ENCODE data around the gene NCKAP5. TPM values are rescaled to one million over a fixed set of nuclear protein-coding genes. Genes with fewer than 3 reads are reported as not detected.
"Not testable (repeated sequence)": the region's sequence is repeated elsewhere in the genome, so short reads cannot be mapped to it uniquely, and the experiment has no call there.

The NCKAP5 gene
- total RNA-seq, 2 donors from 2014 or later: 0.78 to 2.6 TPM

DNA sequence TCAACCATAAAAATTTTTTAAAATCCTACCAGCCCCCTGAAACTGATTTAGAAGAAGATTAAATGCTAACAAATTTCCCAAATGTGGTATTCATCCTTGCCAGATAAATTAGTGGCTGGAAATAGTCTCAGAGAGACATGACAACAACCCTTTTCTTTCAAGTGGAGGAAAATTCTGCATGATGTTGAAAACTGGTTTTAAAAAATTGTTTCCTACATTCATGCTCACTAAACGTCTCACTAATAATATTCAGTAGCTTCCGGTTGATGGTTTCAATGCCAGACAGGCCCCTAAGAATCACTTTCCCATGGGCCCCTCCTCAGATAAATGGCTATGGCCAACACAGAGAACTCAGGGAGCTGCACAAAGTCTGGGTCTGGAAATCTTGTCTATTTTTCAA lies 43.2 kb downstream of the NCKAP5 start:
- H3K4me3 ChIP-seq: no peak overlapping the region
- intact Hi-C loops (cut with DNase I): no loop called here
- TF ChIP-seq, protein P1, sequence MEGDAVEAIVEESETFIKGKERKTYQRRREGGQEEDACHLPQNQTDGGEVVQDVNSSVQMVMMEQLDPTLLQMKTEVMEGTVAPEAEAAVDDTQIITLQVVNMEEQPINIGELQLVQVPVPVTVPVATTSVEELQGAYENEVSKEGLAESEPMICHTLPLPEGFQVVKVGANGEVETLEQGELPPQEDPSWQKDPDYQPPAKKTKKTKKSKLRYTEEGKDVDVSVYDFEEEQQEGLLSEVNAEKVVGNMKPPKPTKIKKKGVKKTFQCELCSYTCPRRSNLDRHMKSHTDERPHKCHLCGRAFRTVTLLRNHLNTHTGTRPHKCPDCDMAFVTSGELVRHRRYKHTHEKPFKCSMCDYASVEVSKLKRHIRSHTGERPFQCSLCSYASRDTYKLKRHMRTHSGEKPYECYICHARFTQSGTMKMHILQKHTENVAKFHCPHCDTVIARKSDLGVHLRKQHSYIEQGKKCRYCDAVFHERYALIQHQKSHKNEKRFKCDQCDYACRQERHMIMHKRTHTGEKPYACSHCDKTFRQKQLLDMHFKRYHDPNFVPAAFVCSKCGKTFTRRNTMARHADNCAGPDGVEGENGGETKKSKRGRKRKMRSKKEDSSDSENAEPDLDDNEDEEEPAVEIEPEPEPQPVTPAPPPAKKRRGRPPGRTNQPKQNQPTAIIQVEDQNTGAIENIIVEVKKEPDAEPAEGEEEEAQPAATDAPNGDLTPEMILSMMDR (IDR thresholded peaks at IDR 0.05): no peak
- no peak for TF ChIP-seq POLR2A (IDR thresholded peaks at IDR 0.05)
- H3K27me3 ChIP-seq: no peaks in the 10 kb centered on the region
- H3K36me3 ChIP-seq (replicated peaks in 1 of 2; ENCODE audit: insufficient read depth in 1 of 2, low read depth in 2 of 2): no peaks in the 10 kb centered on the region
- H3K9me3 ChIP-seq: no peaks in the 10 kb centered on the region
- DNase-seq (no peak), ATAC-seq (no peak)
- 66 to 77% methylated on average over 2 of the region's 2 CpGs for WGBS, 2 donors
- H3K4me1 ChIP-seq: no peaks in the 10 kb centered on the region
- no peak overlapping the region for H3K27ac ChIP-seq

DNA sequence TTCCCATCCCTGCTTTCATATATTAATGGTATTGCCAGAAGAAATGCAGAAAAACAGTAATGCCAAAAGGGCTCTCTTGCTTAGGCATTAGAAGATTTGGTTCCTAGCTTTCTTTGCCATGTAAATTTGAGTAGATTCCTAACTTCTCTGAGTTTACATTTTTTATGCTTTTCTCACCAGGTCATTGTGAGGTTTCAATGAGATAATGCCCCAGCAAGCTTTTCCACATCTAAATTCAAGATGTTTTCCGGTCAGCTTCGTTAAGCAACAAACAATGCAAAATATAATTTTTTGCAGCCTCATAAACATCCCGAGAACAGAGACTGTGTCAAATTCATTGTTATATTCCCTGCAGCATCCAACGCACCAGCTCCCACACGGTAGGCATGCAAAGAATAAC lies 44.9 kb downstream of the NCKAP5 start:
- Histone ChIP-seq H3K4me3 (no peak overlapping the region), H3K27me3 (no peaks in the 10 kb centered on the region), H3K4me1 (no peaks in the 10 kb centered on the region), H3K27ac (no peak overlapping the region), H3K9me3 (no peaks in the 10 kb centered on the region), H3K36me3 (replicated peaks in 1 of 2; ENCODE audit: insufficient read depth in 1 of 2, low read depth in 2 of 2) (no peaks in the 10 kb centered on the region)
- 60 to 66% methylated on average over 5 of the region's 5 CpGs for WGBS, 2 donors
- TF ChIP-seq POLR2A (IDR thresholded peaks at IDR 0.05): no peak
- TF ChIP-seq, protein P1 (IDR thresholded peaks at IDR 0.05): no peak
- intact Hi-C loops (cut with DNase I): no loop called here
- DNase-seq: no peak
- ATAC-seq: no peak

DNA sequence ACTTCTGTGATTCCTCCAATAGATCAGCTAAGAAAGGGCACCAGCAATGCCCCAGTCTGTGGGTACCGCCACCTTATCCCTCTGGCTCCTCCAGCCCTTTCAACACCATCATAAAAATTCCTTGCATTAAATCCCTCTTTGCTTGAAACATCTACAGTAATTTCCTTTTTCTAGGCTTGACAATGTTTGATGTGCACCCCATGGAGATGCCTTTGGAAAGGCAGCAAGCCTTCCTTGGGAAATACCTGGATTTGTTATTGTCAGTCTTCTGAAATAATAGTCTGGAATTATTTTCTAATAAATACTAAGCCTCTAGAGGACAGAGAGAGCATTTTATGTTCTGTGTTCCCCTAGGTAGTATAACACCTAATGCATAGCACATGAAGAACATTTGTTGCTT lies 46.1 kb downstream of the NCKAP5 start:
- 94 to 100% methylated on average over 1 of the region's 1 CpG for WGBS, 2 donors

DNA sequence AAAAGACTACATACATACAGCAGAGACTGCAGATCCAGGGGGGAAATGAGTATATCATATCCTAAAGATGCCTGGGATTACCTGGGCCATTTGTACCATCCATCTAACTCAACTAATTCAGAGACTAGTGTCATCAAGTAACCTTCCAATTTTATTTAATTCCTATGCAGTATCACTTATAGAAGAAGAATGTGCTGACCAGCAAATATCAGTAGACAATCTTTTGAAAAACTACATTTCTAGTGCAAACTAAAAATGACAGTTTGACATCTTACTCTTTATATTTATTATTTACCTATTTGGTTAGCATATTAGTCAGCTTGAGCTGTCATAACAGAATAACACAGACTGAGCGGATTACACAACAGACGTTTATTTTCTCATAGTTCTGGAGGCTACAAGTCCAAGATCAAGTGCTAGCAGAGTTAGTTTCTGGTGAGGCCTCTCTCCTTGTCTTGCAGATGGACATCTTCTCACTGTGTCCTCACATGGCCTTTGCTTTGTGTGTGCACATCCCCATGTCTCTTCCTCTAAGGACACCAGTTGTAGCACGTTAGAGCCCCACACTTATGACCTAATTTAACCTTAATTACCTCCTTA lies 47.0 kb downstream of the NCKAP5 start:
- no peak for DNase-seq
- intact Hi-C loops (cut with DNase I): no loop called here
- H3K4me1 ChIP-seq: no peaks in the 10 kb centered on the region
- H3K27me3 ChIP-seq: no peaks in the 10 kb centered on the region
- ATAC-seq: no peak
- TF ChIP-seq POLR2A (IDR thresholded peaks at IDR 0.05): no peak
- TF ChIP-seq, protein P1 (IDR thresholded peaks at IDR 0.05): no peak
- no peak overlapping the region for H3K4me3 ChIP-seq
- H3K27ac ChIP-seq: no peak overlapping the region
- 37 to 57% methylated on average over 3 of the region's 3 CpGs for WGBS, 2 donors
- H3K36me3 ChIP-seq (replicated peaks in 1 of 2; ENCODE audit: insufficient read depth in 1 of 2, low read depth in 2 of 2): no peaks in the 10 kb centered on the region
- no peaks in the 10 kb centered on the region for H3K9me3 ChIP-seq

More for the DNA sequence above, 46.1 kb downstream of the NCKAP5 start:
- H3K36me3 ChIP-seq (replicated peaks in 1 of 2; ENCODE audit: insufficient read depth in 1 of 2, low read depth in 2 of 2): no peaks in the 10 kb centered on the region
- no peak overlapping the region for H3K4me3 ChIP-seq
- TF ChIP-seq POLR2A (IDR thresholded peaks at IDR 0.05): no peak
- TF ChIP-seq, protein P1 (IDR thresholded peaks at IDR 0.05): no peak
- no peak for DNase-seq
- intact Hi-C loops (cut with DNase I): no loop called here
- no peak overlapping the region for H3K27ac ChIP-seq
- no peaks in the 10 kb centered on the region for H3K9me3 ChIP-seq
- no peak for ATAC-seq
- no peaks in the 10 kb centered on the region for H3K27me3 ChIP-seq
- H3K4me1 ChIP-seq: no peaks in the 10 kb centered on the region

DNA sequence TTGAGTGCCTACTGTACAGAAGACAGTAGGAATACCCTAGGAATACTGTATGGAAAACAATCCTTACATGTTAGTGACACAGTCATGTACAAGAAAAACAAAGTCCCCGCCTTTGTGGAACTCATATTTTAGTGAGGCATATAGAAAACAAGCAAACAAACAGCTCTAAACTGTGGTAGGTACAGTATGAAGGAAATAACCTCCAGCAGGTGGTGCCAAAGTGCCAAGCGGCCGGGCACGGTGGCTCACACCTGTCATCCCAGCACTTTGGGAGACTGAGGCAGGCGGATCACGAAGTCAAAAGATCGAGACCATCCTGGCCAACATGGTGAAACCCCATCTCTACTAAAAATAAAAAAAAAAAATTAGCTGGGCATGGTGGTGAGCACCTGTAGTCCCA lies 48.6 kb downstream of the NCKAP5 start:
- WGBS, 2 donors: 63 to 69% methylated on average over 7 of the region's 7 CpGs
- ATAC-seq; intact Hi-C loops (cut with DNase I); DNase-seq; H3K36me3 ChIP-seq (replicated peaks in 1 of 2; ENCODE audit: insufficient read depth in 1 of 2, low read depth in 2 of 2); H3K4me3 ChIP-seq; H3K27me3 ChIP-seq; H3K27ac ChIP-seq; H3K9me3 ChIP-seq; H3K4me1 ChIP-seq: not testable (repeated sequence)
- TF ChIP-seq, protein P1 (IDR thresholded peaks at IDR 0.05): peak in 4 of 7 experiments; percentile 9 to 27 (median 22)
